Gastrocnemius medialis (tissue), 4 donors: ENCODE data around the gene STAM. TPM values are rescaled to one million over a fixed set of nuclear protein-coding genes. Genes with fewer than 3 reads are reported as not detected.

Experiments
- ATAC-seq, 2 donors: fragments of 150-250 bp; one replicate each; pipeline ENCODE4 v1.9.1; 2016
- DNase-seq, 2 donors: peaks; one replicate each; pipeline ENCODE4 v3.0.0-alpha.2; 2019
- H3K27ac ChIP-seq, 4 donors: fragments of 200-600 bp; sonication (generic); 1 replicate in 1 of 4; 2 replicates in 3 of 4; pipeline ENCODE4 v1.5.1; 2016 to 2018; ENCODE audit warnings: mild to moderate bottlenecking in 2 of 4, moderate library complexity in 1 of 4
- H3K27me3 ChIP-seq, 3 donors: fragments of 200-600 bp; sonication (generic) in 2 of 3; 1 replicate in 1 of 3; 2 replicates in 2 of 3; pipeline versions ENCODE4 v1.5.1 to v1.6.0; 2016 to 2019; ENCODE audit warnings: mild to moderate bottlenecking in 1 of 3, moderate library complexity in 1 of 3
- H3K36me3 ChIP-seq, 2 donors: fragments of 200-600 bp; sonication (generic) in 1 of 2; one replicate each; pipeline ENCODE4 v1.5.1; 2017 to 2018
- H3K4me1 ChIP-seq, 2 donors: fragments of 200-600 bp; sonication (generic) in 1 of 2; one replicate each; pipeline ENCODE4 v1.5.1; 2016 to 2017; ENCODE audit warnings: mild to moderate bottlenecking in 2 of 2
- H3K4me3 ChIP-seq, 4 donors: fragments of 200-600 bp; sonication (generic) in 3 of 4; 1 replicate in 1 of 4; 2 replicates in 3 of 4; pipeline ENCODE4 v1.5.1; 2016 to 2019; ENCODE audit warnings: mild to moderate bottlenecking in 2 of 4
- H3K9me3 ChIP-seq, 3 donors: fragments of 200-600 bp; sonication (generic) in 2 of 3; 1 replicate in 1 of 3; 2 replicates in 2 of 3; pipeline ENCODE4 v1.5.1; 2016 to 2019
- POLR2A ChIP-seq, 2 donors: fragments of 450-650 bp; IDR thresholded peaks; one replicate each; pipeline ENCODE4 v1.6.1; 2017; ENCODE audit warnings: antibody characterized with exemption in 2 of 2, mild to moderate bottlenecking in 2 of 2, moderate library complexity in 2 of 2
- in situ Hi-C, 4 donors: fragments of 200-750 bp; cut with MboI; loops; one replicate each; pipeline versions ENCODE4 v1.15.0 to v1.8.0; 2017; ENCODE audit warnings: low sequenced_read_pairs in 4 of 4
- intact Hi-C: fragments of 100-400 bp; cut with DNase I; formaldehyde crosslinking; loops from one replicate; pipeline ENCODE4 v1.15.1; 2023; ENCODE audit warnings: low total_unique reads
- total RNA-seq, 4 donors: library from RNA; depleted of rRNA; stranded (reverse); fragments of >200 nt; gene quantifications; one replicate each; pipeline versions ENCODE4 v1.1.0 to v1.2.3, GENCODE V29; 2016
- TF ChIP-seq, protein P1 (sequence below), 5 experiments: fragments of 450-650 bp in 3 of 5; fragments of 200-600 bp in 2 of 5; sonication (generic) in 2 of 5; IDR thresholded peaks in 4 of 5; conservative IDR thresholded peaks in 1 of 5; 1 replicate in 4 of 5; 2 replicates in 1 of 5; pipeline ENCODE4 v1.5.1; 2016 to 2019; ENCODE audit warnings: antibody characterized with exemption in 5 of 5, mild to moderate bottlenecking in 3 of 5, moderate library complexity in 3 of 5

The STAM gene
- total RNA-seq, 4 donors from 2014 or later, result 28.6 to 52.0 (median 35.2) TPM

DNA sequence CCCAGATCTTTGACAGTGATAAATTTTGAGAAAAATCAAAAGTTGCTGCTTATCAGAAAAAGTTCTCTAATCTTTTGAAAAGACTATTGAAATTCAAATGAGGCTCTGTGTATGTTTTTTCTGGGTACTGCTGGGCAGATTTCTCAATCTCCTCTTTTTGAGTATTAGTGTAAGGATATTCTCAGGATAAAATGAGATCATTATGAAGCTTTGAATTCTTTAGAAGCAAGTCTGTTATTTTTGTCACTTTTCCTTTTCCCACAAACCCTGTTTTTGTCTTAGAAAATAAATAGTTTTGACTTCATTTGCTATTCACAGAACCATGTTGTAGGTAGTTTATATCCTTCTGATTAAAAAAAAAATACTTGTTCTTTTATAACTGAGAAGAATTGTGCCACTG is 7.9 kb downstream of the STAM start:
- no peak overlapping the region for H3K4me3 ChIP-seq
- H3K9me3 ChIP-seq, result no peaks in the 10 kb centered on the region
- H3K27me3 ChIP-seq, result no peaks in the 10 kb centered on the region
- peak overlapping the region in 2 of 4 donors; percentile 18 to 42 for H3K27ac ChIP-seq
- TF ChIP-seq, protein P1, sequence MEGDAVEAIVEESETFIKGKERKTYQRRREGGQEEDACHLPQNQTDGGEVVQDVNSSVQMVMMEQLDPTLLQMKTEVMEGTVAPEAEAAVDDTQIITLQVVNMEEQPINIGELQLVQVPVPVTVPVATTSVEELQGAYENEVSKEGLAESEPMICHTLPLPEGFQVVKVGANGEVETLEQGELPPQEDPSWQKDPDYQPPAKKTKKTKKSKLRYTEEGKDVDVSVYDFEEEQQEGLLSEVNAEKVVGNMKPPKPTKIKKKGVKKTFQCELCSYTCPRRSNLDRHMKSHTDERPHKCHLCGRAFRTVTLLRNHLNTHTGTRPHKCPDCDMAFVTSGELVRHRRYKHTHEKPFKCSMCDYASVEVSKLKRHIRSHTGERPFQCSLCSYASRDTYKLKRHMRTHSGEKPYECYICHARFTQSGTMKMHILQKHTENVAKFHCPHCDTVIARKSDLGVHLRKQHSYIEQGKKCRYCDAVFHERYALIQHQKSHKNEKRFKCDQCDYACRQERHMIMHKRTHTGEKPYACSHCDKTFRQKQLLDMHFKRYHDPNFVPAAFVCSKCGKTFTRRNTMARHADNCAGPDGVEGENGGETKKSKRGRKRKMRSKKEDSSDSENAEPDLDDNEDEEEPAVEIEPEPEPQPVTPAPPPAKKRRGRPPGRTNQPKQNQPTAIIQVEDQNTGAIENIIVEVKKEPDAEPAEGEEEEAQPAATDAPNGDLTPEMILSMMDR (IDR thresholded peaks at IDR 0.05 in 4 of 5, conservative IDR thresholded peaks at IDR 0.05 in 1 of 5), result no peak
- no peak for TF ChIP-seq POLR2A (IDR thresholded peaks at IDR 0.05)
- in situ Hi-C loops, result no loop called here
- H3K36me3 ChIP-seq, result no peaks in the 10 kb centered on the region
- DNase-seq (no peak), ATAC-seq (no peak)
- H3K4me1 ChIP-seq, result peaks cover 57 to 66% of the 10 kb centered on the region in 2 donors
- intact Hi-C loops, result no loop called here

GRCh38 chr10:17652585-17652984 is 8.6 kb downstream of the STAM start:
- DNase-seq, result no peak
- H3K27ac ChIP-seq, result peak overlapping the region in 2 of 4 donors; percentile 22 to 42
- intact Hi-C loops (no loop called here), in situ Hi-C loops (no loop called here)
- no peaks in the 10 kb centered on the region for H3K27me3 ChIP-seq
- H3K9me3 ChIP-seq, result no peaks in the 10 kb centered on the region
- no peak for TF ChIP-seq POLR2A (IDR thresholded peaks at IDR 0.05)
- TF ChIP-seq, protein P1 (IDR thresholded peaks at IDR 0.05 in 4 of 5, conservative IDR thresholded peaks at IDR 0.05 in 1 of 5), result no peak
- H3K4me3 ChIP-seq, result no peak overlapping the region
- peaks cover 50 to 59% of the 10 kb centered on the region in 2 donors for H3K4me1 ChIP-seq
- ATAC-seq, result peak in 1 of 2 donors; percentile 70
- no peaks in the 10 kb centered on the region for H3K36me3 ChIP-seq

DNA sequence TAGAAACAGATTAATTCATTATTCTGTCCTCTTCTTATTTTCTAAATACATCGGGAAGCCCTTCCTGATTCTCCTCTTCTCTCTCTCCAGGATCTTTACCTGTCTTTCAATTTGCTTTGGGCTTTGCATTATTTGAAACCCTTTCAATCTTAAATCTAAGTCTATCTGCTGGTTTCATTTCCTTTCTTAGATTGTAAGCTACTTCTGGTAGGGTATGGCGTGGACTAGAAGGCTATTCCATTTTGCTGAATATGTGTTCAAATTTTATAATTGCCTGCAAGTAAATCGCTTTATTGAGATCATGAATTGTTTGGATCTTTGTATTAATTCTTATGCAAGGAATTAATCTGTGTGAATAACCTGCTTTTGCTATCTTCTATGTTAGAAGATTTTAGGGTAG is 11.1 kb downstream of the STAM start:
- Histone ChIP-seq H3K9me3 (no peaks in the 10 kb centered on the region), H3K36me3 (no peaks in the 10 kb centered on the region), H3K4me1 (peaks cover 45 to 47% of the 10 kb centered on the region in 2 donors), H3K27me3 (no peaks in the 10 kb centered on the region), H3K27ac (peak overlapping the region in 1 of 4 donors; percentile 4), H3K4me3 (no peak overlapping the region)
- in situ Hi-C loops (no loop called here), intact Hi-C loops (no loop called here)
- no peak for ATAC-seq
- TF ChIP-seq POLR2A (IDR thresholded peaks at IDR 0.05), result no peak
- TF ChIP-seq, protein P1 (IDR thresholded peaks at IDR 0.05 in 4 of 5, conservative IDR thresholded peaks at IDR 0.05 in 1 of 5), result no peak
- no peak for DNase-seq

DNA sequence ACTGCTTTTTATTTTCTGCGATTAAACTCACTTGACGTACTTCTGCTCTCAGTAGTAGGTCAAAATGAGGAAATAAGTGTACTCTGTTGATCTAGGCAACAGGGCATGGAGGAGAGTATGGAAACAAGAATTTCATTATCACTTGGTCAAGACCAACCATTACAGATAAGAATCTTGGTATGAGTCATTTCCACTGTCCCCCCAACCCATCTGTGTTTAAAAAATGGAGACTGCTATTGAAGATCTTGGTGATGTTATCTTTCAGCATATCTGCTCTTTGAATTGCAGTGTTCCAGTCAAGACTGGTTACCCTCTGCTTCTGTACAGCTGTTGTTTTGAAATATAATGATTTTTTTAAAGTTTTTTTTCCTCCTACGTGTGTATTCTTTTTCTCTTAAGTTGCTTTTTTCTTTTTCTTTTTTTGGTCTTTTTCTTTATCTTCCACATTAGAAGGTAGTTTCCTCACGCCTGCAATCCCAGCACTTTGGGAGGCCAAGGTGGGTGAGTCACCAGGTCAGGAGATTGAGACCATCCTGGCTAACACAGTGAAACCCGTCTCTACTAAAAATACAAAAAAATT is 11.7 kb downstream of the STAM start:
- no peaks in the 10 kb centered on the region for H3K36me3 ChIP-seq
- DNase-seq (no peak), ATAC-seq (no peak)
- no peaks in the 10 kb centered on the region for H3K9me3 ChIP-seq
- in situ Hi-C loops, result no loop called here
- TF ChIP-seq POLR2A (IDR thresholded peaks at IDR 0.05), result no peak
- TF ChIP-seq, protein P1 (IDR thresholded peaks at IDR 0.05 in 4 of 5, conservative IDR thresholded peaks at IDR 0.05 in 1 of 5), result no peak
- H3K4me3 ChIP-seq, result no peak overlapping the region
- H3K27me3 ChIP-seq, result no peaks in the 10 kb centered on the region
- peak overlapping the region in 1 of 4 donors; percentile 64 for H3K27ac ChIP-seq
- H3K4me1 ChIP-seq, result peaks cover 40 to 41% of the 10 kb centered on the region in 2 donors
- intact Hi-C loops, result no loop called here

DNA sequence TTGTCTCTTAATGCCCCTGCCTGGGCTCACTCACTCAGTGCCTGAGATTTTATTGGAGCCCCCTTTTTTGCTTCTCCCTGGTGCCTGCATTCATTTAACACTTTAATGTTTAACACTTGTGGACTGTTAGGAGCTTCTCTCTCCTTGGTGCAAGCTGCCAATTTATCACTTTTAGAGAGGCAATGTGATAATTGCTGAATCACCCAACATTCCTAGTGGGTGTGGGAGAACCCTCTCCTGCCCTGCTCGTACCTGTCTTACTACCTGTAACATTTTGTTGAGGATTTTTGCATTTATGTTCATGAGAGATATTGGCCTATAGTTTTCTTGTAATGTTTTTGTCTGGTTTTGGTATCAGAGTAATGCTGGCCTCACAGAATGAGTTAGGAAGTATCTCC is 13.2 kb downstream of the STAM start:
- Histone ChIP-seq H3K27ac (peak overlapping the region; percentile 17 to 64 (median 38)), H3K27me3 (no peaks in the 10 kb centered on the region), H3K4me1 (peaks cover 34 to 37% of the 10 kb centered on the region in 2 donors), H3K9me3 (no peaks in the 10 kb centered on the region), H3K36me3 (no peaks in the 10 kb centered on the region), H3K4me3 (no peak overlapping the region)
- in situ Hi-C loops, result no loop called here
- no peak for TF ChIP-seq POLR2A (IDR thresholded peaks at IDR 0.05)
- TF ChIP-seq, protein P1 (IDR thresholded peaks at IDR 0.05 in 4 of 5, conservative IDR thresholded peaks at IDR 0.05 in 1 of 5), result no peak
- intact Hi-C loops, result no loop called here
- ATAC-seq, result no peak
- no peak for DNase-seq
